Right lung (tissue), 10 donors: ENCODE measurements around the gene RPL27. TPM values are rescaled to one million over a fixed set of nuclear protein-coding genes. Genes with fewer than 3 reads are reported as not detected.
"Not testable (repeated sequence)": the region's sequence is repeated elsewhere in the genome, so short reads cannot be mapped to it uniquely, and the experiment has no call there.

Source experiments
- DNase-seq, 2 donors: peaks; one replicate each; pipeline ENCODE4 v3.0.0-alpha.2; 2013
- long read RNA-seq, 8 donors: transcript quantifications; one replicate each; lab custom pipeline, GENCODE V29; 2026
- polyA plus RNA-seq, 5 donors: library from polyadenylated mRNA; unstranded; fragments of 120-200 nt; gene quantifications; one replicate each; pipeline versions ENCODE4 v1.2.1 to v1.2.3, GENCODE V29; 2013; ENCODE audit warnings: inconsistent platforms in 1 of 5, low replicate concordance in 1 of 5; ENCODE audit not compliant: insufficient read length in 5 of 5, insufficient read depth in 1 of 5

Gene RPL27
- 1,000 to 10,000 TPM; 1,519 to 2,134 (median 1,704) TPM for polyA plus RNA-seq
- long read RNA-seq, donor 1, transcript RPL27-201 (5 exons, 505 nt), result major isoform, 1,701 of 3,878 reads
- long read RNA-seq, donor 1, transcript RPL27-208 (3 exons, 1,872 nt), result minor isoform, 335 of 3,878 reads
- long read RNA-seq, donor 1, transcript RPL27-206 (4 exons, 730 nt), result minor isoform, 1,483 of 3,878 reads
- long read RNA-seq, donor 1, transcript RPL27-204 (4 exons, 318 nt), result minor isoform, 19 of 3,878 reads
- long read RNA-seq, donor 1, partial matches to known transcripts, result 319 of 3,878 reads
- long read RNA-seq, donor 1, other reads (novel, unspliced or antisense), result 19 of 3,878 reads
- long read RNA-seq, donor 2, transcript RPL27-206 (4 exons, 730 nt), result minor isoform, 629 of 1,621 reads
- long read RNA-seq, donor 2, transcript RPL27-201 (5 exons, 505 nt), result major isoform, 801 of 1,621 reads
- long read RNA-seq, donor 2, transcript RPL27-208 (3 exons, 1,872 nt), result minor isoform, 78 of 1,621 reads
- long read RNA-seq, donor 2, partial matches to known transcripts, result 108 of 1,621 reads
- long read RNA-seq, donor 2, other reads (novel, unspliced or antisense), result 0 of 1,621 reads
- long read RNA-seq, donor 3, transcript RPL27-201 (5 exons, 505 nt), result major isoform, 921 of 2,071 reads
- long read RNA-seq, donor 3, transcript RPL27-208 (3 exons, 1,872 nt), result minor isoform, 191 of 2,071 reads
- long read RNA-seq, donor 3, transcript RPL27-206 (4 exons, 730 nt), result minor isoform, 737 of 2,071 reads
- long read RNA-seq, donor 3, transcript RPL27-204 (4 exons, 318 nt), result minor isoform, 5 of 2,071 reads
- long read RNA-seq, donor 3, partial matches to known transcripts, result 210 of 2,071 reads
- long read RNA-seq, donor 3, other reads (novel, unspliced or antisense), result 6 of 2,071 reads
- long read RNA-seq, donor 4, transcript RPL27-204 (4 exons, 318 nt), result minor isoform, 9 of 1,682 reads
- long read RNA-seq, donor 4, transcript RPL27-208 (3 exons, 1,872 nt), result minor isoform, 151 of 1,682 reads
- long read RNA-seq, donor 4, transcript RPL27-206 (4 exons, 730 nt), result minor isoform, 596 of 1,682 reads
- long read RNA-seq, donor 4, transcript RPL27-201 (5 exons, 505 nt), result major isoform, 749 of 1,682 reads
- long read RNA-seq, donor 4, partial matches to known transcripts, result 166 of 1,682 reads
- long read RNA-seq, donor 4, other reads (novel, unspliced or antisense), result 5 of 1,682 reads
- long read RNA-seq, donor 5, transcript RPL27-204 (4 exons, 318 nt), result minor isoform, 23 of 3,528 reads
- long read RNA-seq, donor 5, transcript RPL27-206 (4 exons, 730 nt), result minor isoform, 1,231 of 3,528 reads
- long read RNA-seq, donor 5, transcript RPL27-208 (3 exons, 1,872 nt), result minor isoform, 185 of 3,528 reads
- long read RNA-seq, donor 5, transcript RPL27-201 (5 exons, 505 nt), result major isoform, 1,759 of 3,528 reads
- long read RNA-seq, donor 5, partial matches to known transcripts, result 313 of 3,528 reads
- long read RNA-seq, donor 5, other reads (novel, unspliced or antisense), result 14 of 3,528 reads
- long read RNA-seq, donor 6, transcript RPL27-204 (4 exons, 318 nt), result minor isoform, 7 of 2,916 reads
- long read RNA-seq, donor 6, transcript RPL27-208 (3 exons, 1,872 nt), result minor isoform, 148 of 2,916 reads
- long read RNA-seq, donor 6, transcript RPL27-201 (5 exons, 505 nt), result major isoform, 1,437 of 2,916 reads
- long read RNA-seq, donor 6, transcript RPL27-206 (4 exons, 730 nt), result minor isoform, 1,093 of 2,916 reads
- long read RNA-seq, donor 6, partial matches to known transcripts, result 222 of 2,916 reads
- long read RNA-seq, donor 6, other reads (novel, unspliced or antisense), result 6 of 2,916 reads
- long read RNA-seq, donor 7, transcript RPL27-206 (4 exons, 730 nt), result minor isoform, 262 of 705 reads
- long read RNA-seq, donor 7, transcript RPL27-201 (5 exons, 505 nt), result major isoform, 353 of 705 reads
- long read RNA-seq, donor 7, transcript RPL27-208 (3 exons, 1,872 nt), result minor isoform, 39 of 705 reads
- long read RNA-seq, donor 7, partial matches to known transcripts, result 47 of 705 reads
- long read RNA-seq, donor 7, other reads (novel, unspliced or antisense), result 0 of 705 reads
- long read RNA-seq, donor 8, transcript RPL27-201 (5 exons, 505 nt), result major isoform, 763 of 1,316 reads
- long read RNA-seq, donor 8, transcript RPL27-208 (3 exons, 1,872 nt), result minor isoform, 115 of 1,316 reads
- long read RNA-seq, donor 8, transcript RPL27-206 (4 exons, 730 nt), result minor isoform, 336 of 1,316 reads
- long read RNA-seq, donor 8, partial matches to known transcripts, result 100 of 1,316 reads
- long read RNA-seq, donor 8, other reads (novel, unspliced or antisense), result 0 of 1,316 reads

DNA sequence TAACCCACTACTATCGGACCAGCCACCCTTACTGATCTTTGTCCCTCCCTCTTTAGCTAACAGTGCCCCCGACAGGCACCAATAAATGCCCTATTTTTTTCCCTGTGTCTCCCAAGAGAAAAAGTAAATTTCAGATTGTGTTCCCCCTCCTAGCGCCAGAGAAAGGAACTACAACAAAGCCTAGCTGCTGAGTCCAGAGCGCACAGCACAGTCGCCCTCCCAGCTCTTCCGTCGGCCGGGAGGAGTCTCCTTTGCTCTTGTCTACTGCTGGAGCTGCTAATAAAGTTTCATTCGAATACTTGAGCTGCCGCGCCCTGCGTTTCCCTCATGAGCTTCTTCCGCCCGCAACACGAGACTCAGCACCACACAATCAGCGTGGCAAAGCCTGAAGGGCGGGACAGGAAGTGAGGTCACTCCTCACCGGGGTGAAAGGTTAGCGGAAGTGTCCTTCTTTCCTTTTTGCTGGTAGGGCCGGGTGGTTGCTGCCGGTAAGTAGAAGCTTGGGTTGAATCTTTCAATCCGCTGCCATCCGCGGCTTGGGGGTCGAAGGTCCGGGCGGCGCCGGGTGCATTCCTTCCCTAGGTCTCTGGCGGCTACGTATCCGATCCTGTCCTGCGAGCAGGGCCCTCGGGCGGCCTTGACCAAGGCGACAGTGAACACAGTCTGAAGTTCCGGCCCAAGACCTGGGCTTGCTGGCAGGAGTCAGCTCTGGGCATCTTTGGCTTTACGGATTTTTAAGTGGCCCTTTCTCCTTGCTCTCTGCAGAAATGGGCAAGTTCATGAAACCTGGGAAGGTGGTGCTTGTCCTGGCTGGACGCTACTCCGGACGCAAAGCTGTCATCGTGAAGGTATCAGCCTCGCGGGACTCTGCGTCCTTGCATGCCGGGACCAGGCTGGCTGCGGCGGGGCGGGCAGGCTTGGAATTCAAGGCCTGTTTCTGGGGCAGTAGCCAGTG lies at the start of gene RPL27:
Gene RPL27, plus strand, starts transcription at position 436 of the 955 bp plus-strand sequence. Its CDS starts 332 bp downstream, at position 768.
- DNase-seq, result peak; percentile 99 to 100

DNA sequence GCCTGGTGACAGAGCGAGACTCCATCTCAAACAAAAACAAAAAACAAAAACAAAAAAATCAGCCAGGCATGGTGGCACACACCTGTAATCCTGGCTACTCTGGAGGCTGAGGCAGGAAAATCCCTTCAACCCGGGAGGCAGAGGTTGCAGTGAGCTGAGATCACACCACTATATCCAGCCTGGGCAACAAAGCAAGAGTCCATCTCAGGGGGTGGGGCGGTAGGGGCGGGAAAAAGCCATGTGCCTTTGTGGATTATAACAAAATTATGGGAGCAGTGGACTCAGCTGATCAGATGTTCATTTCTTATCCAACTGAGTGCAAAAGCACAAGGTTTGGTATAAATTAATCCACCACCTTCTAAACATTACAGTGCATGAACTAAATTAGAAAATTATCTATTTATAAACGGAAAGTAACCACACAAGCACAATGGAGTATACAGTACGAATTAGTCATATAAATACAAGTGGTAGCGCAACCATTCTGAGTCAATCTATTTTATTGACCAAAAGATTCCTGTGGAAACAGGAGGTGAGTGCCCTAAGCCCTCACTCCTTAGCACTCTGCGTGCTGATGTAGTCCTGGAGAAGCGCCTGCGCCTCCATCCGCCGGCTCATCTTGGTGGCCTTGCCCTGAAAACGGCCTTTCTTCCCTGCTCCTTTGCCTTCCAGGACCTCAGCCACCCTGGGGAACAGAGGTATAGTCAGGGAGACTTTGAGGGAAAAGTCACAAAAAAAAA lies 48.0 kb upstream of the RPL27 start:
- no peak for DNase-seq

DNA sequence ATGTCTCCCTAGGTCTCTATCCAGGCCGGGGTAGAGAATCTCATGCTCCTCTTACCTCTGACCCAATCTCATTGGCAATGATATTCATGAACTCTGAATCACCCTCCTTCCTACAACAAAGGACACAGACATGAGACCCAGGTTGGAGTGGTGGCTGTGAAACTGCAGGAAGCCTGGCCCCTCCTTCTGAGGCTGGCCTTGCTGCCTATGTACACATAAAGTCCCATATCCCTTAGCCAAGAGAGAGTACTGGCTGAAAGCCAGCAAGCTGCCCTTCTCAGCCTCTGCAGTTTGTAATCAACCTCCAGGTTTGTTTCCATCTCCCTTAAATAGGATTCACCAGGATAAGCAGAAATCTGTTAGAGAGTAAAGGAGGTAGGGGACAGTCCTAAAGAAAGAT lies 44.5 kb upstream of the RPL27 start:
- no peak for DNase-seq

DNA sequence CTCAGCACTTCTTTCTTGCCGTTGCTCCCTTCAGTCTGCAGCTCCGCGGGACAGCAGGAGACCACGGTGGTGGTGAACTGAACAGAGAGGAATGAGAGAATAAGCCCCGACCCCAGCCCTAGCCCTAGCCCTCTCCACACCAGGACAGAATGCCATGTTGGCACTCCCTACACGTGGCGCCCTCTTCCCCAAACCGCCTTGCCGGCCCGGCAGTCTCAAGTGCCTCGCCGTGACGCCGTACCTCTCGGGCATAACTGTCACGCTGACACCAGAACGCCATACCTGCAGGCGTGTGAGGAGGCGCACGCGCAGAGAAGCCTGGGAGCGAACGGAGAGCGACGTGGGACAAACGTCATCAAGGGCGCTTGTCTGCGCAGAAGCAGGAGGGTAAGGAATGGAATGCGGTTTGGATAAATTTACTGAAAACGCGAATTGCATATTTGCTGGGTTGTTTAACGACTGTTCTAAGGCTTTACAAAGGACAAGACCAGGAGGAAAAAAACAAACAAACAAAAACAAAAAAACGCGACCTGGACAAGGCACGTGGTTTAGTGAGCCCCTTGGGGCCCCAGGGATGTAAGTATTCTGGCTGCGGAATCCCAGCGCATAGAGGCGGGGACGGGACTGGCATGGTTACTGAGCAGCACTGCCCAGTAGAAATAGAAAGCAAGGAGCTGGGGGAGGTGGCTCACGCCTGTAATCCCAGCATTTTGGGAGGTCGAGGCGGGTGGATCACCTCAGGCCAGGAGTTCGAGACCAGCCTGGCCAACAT lies 33.9 kb upstream of the RPL27 start, which contains the start of gene AARSD1:
Gene AARSD1, minus strand, starts transcription at position 294 of the 772 bp plus-strand sequence. Its CDS starts 14 bp downstream, at position 280.
- peak; percentile 92 to 93 for DNase-seq

DNA sequence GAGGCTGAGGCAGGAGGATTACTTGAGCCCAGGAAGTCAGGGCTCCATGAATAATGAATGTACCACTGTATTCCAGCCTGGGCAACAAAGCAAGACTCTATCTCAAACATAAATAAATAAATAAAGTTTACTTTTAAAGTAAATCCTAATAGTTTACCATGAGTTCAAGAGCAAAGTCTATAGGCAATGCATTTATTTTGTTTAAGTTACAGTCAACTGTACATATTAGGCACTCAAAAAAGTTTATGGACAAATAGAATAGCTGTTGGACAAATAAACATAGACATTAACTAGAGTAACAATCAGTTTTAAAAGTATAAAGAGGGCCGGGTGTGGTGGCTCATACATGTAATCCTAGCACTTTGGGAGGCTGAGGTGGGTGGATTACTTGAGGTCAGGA lies 30.3 kb upstream of the RPL27 start:
- DNase-seq, result no peak

DNA sequence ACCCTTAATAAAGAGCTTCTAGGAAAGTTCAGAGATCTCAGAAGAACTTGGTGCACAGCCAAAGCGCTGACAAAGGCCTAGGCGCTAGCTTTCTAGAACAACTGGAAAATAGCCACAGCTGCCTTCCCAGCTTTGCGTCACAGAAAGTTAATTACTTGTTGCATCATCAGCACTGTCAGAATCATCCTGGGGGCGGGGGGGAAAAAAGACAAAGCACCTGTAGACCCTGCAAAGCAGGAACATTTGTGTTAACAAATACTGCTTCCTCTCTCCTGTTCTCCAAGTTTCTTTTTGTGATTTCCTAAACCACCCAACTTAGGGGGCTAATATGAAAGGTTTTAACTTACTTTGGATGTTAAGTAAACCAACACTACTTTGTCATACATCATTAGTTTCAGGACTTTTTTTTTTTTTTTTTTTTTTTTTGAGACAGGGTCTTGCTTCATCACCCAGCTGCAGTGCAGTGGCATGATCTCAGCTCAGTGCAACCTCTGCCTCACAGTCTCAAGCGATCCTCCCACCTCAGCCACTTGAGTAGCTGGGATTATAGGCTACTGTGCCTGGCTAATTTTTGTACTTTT lies 29.1 kb upstream of the RPL27 start:
- DNase-seq, result peak; percentile 84 to 88

DNA sequence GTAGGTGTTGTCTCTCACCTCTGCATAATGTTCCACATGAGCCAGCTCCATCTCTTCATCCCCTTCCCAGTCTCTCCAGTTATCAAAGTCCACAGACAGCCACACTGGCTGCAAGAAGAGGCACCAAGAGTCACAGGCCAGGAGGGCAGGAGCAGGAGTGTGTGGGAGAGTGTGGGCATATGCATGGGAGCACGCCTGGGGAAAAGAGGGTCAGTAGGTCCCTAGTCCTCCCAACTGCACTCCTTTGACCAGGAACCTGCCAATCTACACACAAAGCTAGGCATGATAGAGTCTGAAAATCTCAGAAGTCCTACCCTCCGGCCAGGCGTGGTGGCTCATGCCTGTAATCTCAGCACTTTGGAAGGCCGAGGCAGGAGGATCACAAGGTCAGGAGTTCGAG lies 26.6 kb upstream of the RPL27 start:
- DNase-seq, result no peak

DNA sequence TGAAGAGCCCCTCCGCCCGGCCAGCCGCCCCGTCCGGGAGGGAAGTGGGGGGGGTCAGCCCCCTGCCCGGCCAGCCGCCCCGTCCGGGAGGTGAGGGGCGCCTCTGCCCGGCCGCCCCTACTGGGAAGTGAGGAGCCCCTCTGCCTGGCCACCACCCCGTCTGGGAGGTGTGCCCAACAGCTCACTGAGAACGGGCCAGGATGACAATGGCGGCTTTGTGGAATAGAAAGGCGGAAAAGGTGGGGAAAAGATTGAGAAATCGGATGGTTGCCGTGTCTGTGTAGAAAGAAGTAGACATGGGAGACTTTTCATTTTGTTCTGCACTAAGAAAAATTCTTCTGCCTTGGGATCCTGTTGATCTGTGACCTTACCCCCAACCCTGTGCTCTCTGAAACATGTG lies 24.9 kb upstream of the RPL27 start:
- not testable (repeated sequence) for DNase-seq

DNA sequence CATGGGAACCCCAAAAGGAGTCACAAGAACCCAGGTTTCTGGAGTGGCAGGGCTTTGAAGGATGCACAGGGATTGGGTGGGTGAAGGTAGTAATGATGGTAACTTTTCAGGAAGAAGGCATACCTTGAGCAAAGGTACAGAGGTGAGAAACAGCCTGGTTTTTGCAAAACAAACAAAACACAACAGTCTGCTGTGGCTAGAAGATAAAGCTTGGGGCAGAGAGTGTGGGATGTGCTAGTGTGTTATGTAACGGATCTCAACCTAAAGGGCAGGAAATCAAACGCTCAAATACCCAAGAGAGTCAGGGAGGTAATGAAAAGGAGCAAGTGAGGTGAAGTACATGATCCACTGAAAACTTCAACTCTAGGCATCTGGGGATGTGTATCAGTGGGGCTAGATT lies 23.0 kb upstream of the RPL27 start:
- DNase-seq, result no peak

DNA sequence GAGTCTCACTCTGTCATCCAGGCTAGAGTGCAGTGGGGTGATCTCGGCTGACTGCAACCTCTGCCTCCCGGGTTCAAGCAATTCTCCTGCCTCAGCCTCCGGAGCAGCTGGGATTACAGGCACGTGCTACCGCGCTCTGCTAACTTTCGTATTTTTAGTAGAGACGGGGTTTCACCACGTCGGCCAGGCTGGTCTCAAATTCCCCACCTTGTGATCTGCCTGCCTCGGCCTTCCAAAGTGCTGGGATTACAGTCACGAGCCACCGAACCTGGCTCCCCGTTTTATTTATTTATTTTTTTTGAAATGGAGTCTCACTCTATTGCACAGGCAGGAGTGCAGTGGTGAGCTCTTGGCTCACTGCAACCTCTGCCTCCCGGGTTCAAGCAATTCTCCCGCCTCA lies 22.5 kb upstream of the RPL27 start:
- DNase-seq, result not testable (repeated sequence)

DNA sequence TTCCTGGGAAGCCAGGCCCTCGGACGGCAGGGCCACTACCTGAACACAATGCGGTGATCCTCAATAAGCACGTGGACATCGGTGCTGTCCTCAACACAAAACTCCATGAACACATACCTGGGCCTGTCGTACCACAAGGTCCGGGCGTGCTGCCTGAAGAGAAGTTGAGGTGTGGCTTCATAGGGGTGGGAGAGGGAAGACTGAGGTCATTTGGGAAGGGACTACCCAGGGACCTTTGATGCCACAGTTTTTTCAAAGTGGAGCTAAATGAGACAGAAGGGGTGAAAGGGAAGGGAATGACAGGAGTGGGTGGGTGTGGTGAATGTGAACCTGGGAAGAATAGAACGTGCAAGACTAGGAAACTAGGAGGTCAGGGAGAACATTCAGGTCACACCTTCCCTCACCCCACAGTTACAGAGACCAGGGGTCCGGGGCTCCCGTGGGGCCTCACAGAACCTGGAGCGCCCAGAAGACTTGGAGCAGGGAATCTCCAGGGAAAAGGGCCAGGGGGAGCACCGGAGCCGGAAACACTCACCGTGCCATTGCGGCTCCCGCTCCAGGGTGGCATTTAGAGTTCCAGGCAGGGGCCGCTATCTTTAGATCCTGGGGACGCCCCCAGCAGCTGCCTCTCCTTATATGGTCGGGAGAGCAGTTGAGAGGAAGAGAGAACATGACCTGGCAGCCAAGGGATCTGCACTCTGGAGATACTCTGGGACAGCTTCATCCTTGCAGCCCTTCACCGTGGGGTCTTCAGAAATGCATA lies 18.5 kb upstream of the RPL27 start, which contains the start of gene PTGES3L:
Gene PTGES3L, minus strand, starts transcription at position 570 of the 763 bp plus-strand sequence. Its CDS starts 27 bp downstream, at position 543.
- peak in 1 of 2 donors; percentile 38 for DNase-seq

DNA sequence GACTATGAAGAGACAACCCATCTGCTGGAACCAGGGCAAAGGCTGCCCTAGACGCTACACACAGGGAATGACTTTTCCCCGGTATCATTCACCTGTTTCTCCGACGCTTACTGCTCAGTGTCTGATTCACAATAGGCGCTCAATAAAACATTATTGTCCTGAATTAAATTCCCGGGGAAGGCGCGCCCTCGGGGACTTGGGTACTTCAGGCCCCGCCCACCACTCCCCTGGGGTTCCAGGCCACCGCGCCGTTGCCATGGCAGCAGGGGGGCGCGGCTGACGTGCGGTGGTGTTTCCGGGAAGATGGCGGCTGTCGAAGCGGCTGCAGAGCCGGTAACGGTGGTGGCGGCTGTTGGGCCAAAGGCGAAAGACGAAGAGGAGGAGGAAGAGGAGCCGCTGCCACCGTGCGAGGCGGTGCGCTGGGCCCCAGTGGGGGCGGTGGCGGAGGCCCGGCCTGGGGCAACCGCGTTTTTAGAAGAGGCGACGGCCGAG lies 17.9 kb upstream of the RPL27 start, which contains the start of gene RUNDC1:
Gene RUNDC1, plus strand, starts transcription at position 292 of the 492 bp plus-strand sequence. Its CDS starts 12 bp downstream, at position 304.
- DNase-seq, result peak; percentile 86 to 90

DNA sequence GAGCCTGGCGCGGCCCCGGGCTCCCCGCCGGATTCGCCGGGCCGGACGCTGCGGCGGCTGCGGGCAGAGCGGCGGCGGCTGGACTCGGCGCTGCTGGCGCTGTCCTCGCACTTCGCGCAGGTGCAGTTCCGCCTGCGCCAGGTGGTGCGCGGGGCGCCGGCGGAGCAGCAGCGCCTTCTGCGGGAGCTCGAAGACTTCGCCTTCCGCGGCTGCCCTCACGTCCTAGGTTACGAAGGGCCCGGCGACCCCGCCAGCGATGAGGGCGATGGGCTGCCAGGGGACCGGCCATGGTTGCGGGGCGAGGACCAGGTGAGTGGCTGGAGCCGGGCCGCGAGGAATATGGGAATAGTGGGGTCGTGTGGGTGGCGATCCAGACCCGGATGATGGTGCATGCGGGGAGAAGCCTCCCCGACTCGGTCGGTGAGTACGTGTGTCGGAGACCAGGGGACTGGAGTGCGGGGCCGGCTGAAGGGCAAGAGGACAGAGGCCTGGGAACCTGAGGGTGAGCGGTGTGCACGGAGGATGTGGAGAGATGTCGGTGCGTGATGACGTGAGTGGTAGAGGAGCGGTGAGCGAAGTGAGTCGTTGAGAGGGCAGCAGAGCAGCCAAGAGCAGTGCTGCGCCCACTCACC lies 17.3 kb upstream of the RPL27 start:
- DNase-seq, result peak in 1 of 2 donors; percentile 27

DNA sequence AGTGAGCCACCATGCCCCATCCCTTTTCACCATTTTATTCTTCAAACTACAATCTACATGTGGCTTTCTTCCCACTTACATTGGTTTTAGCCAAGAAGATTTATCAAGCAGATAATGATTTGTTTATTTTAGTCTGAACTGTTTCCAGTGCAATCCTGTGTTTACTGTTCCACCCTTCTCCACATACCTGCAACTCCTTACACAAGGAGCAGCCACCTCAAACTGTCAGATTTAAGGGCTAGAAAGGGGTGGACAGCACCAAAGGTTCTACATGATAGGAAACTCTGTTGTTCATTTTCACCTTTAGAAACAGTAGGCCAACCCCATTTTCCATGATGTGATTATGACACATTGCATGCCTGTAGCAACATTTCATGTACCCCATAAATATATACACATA lies 16.0 kb upstream of the RPL27 start:
- no peak for DNase-seq
